AG20443 (cell line): ENCODE data around the gene ILK.
A peak's percentile ranks its signal among the peaks of the same experiment; 100 is the strongest.

Experiments used
- DNase-seq: peaks from one replicate; pipeline ENCODE4 v3.0.0; 2012; ENCODE audit warnings: low spot score, mixed read lengths

ILK gene

DNA sequence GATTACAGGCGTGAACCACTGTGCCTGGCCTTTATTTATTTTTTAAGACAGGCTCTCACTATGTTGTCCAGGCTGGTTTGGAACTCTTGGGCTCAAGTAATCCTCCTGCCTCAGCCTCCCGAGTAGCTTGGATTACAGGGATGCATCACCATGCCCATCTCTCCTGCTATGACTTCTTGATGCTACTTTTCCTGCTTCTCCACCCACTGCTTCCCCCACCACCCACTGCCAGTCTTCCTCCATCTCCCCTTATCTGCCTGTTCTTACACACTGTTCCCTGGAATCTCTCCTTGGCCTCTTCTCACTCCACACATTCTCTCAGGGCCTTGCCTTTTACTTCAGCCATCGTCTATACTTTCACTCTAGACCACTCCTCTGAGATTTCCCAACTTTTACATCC, 32.9 kb downstream of the ILK start:
- DNase-seq = no peak

DNA sequence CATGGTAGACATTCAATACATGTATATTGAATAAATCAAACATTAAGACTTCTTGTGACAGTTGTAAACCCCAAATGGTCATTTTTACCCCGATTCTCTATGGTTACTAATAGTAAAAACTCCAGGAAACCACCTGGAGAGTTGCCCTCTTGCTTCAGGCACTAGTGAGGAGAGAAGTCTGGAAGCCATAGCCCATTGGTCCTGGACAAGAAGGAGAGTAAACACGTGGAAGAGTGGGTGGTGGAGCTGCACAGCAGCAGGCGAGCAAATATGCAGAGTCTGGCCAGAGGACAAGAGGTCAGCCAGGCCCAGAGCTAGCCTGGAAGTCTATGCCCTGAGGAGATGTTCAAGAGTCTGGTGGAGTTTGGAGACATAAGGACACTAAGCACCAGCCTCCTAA, 34.3 kb downstream of the ILK start:
- DNase-seq = peak; percentile 86

GRCh38 chr11:6638429-6638828, 34.9 kb downstream of the ILK start:
- DNase-seq = no peak

DNA sequence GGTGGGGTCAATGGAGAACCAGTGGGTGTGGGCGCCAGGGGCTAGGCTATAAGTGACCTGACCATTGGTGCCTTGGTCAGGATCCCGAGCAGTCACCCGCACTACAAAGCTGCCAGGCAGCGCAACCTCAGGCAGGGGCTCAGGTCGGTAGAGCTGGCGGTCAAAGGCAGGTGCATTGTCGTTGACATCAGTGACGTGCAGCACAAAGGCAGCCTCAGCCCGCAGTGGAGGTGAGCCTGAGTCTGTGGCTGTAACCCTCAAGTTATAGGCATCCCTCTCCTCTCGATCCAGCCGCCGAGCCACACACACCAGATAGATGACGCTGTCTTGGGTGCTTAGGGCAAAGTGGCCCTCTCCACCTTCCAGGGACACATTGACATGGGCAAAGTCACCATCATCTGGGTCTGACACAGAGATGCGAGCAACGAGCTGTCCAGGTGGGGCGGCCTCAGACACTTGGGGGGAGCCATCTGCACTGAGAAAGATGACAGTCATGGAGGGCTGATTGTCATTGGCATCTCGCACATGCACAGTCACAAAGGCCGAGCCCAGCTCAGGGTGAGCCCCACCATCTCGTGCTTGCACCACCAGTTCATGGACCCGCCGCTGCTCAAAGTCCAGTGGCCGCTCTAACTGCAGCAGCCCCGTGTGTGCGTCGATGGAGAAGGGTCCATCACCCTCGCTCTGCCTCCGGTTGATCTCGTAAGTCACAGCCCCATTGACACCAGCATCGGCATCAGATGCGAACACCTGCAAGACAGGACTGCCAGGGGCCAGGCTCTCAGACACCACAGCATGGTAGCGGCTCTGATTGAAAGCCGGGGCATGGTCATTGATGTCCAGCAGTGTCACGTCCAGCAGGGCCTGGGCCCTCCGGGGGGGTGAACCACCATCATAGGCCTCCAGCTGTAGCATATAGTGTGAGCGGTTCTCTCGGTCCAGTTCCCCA, 36.7 kb downstream of the ILK start:
- DNase-seq = no peak

DNA sequence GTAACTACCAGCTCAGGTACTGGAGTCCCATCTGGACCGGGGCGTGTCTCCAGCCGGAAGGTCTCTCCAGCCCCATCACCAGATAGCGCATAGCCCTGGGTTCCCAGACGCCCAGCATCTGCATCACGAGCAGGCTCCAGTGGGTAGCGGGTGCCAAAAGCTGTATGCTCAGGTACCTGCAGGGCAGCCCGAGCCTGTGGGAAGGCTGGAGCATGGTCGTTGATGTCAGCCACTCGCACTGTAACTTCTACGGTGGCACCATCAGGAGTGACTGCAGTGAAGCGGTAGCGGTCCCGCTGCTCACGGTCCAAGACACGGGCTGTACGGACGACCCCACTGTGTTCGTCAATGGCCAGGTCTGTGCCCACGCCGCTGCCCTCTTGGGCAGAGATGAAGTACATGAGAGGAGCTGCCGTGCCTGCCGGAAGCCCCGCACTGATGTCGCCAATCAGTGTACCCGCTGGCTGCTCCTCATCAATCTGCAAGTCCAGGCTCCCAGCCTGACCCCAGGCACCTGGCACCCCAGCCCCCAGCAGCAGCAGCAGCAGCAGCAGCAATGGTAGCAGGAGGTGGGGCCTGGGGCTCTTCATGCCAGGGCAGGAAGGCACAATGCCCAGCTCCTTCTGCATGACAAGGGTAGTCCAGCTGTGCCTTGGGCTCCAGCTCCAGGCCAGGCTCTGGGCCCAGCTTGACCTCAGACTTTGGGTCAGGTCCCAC, 37.6 kb downstream of the ILK start:
- no peak for DNase-seq

DNA sequence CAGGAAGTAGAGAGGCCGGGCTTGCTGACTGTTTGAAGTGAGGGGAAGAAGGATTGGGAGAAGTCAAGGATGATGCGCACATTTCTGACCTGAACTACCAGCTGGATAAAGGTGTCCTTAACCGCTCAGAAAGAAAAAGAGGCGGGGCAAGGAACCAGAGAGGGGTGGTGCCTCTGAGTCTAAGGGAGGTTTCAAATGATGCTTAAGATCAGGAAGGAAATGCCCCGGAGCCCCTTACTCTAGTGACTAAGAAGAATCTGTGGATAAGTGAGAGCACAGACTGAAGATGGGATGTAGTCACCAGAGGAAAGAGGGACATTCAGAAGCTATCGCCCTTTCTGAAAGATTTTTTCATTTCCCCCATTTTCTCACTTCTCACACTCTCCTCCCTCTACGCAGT, 39.4 kb downstream of the ILK start:
- DNase-seq = no peak

- peak; percentile 85 for DNase-seq
Measured at GRCh38 chr11:6646071-6646470, 42.5 kb downstream of the ILK start.

DNA sequence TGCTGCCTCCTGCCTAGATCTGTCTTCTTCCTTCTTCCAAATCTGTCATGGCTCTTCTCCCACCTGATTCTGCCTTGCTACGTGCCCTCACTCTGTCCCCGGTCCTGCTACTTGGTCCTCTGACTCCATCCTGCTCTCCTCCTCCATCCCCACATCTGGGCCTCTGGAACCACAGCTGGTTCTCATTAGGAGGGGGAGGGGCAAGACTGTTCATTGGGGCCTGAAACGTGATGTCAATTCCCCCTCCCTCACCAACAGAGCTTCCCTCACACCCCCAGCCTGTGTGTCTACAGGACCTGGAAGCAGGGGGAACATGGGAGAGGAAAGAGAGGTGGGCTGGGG, 43.0 kb downstream of the ILK start:
- DNase-seq = peak; percentile 72

DNA sequence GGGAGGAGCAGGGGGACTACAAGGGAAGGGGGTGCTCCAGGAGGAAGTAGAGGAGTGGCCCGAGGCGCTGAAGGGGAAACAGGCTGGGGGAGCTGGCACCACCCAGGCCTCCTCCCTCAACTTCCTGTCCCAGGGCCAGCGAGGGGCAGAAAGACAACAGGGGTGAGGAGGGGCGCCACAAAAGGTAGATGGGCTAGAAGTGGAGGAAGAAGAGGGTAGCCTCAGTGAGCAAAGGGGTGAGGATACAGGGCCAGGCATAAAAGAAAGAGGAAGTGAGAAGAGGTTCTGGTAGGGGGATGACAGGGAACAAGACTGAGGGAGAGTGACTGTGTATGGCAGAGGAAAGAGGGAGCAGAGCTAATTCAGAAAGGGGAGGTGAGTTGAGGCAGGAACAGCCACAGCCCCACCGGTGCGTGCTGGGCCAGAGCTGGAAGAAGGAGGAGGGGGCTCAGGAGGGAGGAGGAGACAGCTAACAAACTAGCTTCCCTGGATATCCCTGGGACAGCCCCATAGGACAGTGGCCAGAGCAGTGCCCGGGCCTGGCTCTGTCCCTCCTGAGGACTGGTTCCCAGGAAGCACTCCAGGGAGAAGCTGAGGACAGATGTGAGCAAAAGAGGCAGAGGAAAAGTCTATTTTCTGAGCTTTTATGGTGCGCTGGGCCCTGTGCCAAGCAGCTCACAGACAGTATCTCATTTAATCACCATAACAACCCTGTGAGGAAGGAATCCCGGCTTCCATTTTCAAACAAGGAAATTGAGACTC, 43.5 kb downstream of the ILK start:
- DNase-seq = peak; percentile 42

DNA sequence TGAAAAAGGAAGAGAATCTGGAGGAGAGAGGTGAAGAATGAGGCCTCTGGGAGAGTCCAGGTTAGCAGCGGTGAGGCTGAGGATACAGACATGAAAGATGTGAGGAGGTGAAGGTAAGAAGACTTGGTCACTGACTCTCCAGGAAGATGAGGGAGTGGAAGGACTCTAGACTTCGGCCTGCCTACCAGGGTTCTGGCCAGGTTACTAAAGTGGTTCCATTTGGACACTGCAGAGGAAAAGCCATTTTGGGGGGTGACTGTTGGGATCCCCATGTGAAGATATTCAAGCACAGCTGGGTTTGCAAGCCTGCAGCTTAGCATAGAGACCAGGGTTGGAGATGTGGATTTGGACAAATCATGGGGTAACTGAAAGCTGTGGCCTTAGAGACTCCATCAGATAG, 44.3 kb downstream of the ILK start:
- no peak for DNase-seq

DNA sequence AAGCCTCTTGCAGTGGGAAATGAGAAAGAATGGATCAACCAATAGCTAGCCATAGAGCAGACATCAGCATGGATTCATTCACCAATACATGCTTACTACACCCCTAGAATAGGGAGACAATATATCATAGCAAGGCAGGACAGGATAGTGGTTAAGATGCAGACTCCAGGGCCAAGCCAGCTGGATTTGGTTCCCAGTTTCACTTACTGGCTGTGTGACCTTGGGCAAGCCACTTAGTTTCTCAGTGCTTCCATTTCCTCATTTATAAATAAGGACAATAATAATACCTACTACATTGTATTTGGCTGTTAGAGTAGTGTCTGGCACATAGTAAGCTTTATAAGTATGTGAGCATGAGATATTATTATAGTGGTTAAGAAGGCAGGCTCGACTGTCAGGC, 44.9 kb downstream of the ILK start:
- no peak for DNase-seq

DNA sequence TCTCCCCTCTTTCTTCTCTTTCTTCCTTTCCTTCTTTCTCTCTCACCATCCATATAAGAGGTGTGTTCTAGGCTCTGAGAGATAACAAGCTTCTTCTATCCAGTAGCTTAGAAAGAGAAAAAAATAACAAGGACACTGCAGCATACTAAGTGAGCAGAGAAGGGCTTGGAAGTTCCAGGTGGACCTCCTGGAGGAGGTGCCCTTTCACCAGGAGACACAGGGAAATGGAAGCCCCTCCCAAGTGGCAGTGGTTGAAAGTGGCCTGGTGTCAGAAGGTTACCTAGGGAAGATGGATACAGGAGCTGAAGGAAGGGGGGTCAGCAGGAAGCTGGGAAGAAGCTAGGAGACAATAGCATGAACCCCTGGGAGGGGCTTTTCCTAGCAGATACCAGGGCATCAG, 46.5 kb downstream of the ILK start:
- no peak for DNase-seq

GRCh38 chr11:6650980-6651379, 47.4 kb downstream of the ILK start:
- DNase-seq = no peak

- no peak for DNase-seq
Measured at GRCh38 chr11:6652182-6652581, 48.6 kb downstream of the ILK start.

GRCh38 chr11:6653097-6653496, 49.5 kb downstream of the ILK start:
- no peak for DNase-seq

GRCh38 chr11:6653656-6654055, 50.1 kb downstream of the ILK start:
- DNase-seq = no peak

- no peak for DNase-seq
Measured at GRCh38 chr11:6654281-6655019, 50.9 kb downstream of the ILK start.

GRCh38 chr11:6655020-6655789, 51.6 kb downstream of the ILK start:
- peak; percentile 61 for DNase-seq

DNA sequence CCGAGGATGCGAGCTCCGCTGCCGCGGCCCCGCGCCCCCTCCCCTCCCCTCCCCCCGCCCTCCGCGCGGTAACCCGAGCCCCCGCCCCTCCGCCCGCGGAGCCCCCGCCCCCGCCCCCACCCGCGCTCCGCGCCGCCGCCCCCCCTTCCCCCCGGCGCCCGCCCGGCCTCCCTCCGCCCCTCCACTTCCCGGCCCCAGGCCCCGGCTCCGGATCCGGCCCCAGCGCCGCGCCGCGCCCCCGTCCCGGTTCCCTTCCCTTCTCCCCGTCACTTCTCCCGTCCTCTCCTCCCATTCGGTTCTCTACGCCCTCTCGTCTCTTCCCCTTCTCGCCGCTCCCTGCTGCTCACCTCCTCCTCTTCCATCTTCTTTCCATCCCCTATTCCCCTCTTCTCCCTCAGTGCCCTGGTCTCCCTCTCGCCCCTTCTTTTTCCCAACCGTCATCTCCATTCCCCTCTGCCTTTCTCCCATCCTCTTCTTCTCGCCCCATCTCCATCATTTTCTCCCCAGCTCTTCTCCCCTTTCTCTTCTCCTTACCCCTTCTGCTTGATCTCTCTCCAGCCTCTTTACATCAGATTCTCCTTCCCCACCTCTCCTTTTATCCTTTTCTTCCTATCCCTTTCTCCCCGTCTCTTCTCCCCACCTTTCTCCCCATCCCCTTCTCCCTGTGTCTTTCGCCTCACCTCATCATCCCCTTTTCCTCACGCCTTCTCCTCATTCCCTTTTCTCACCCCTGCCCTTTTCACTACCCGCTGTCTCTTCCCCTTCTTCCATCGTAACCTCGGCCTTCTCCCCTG, 52.4 kb downstream of the ILK start, which contains the start of gene DCHS1:
DCHS1 (minus strand) TSS at position 20 of the 794 bp plus-strand sequence. CDS start 14,196 bp downstream, outside the sequence.
- DNase-seq = peak; percentile 62

DNA sequence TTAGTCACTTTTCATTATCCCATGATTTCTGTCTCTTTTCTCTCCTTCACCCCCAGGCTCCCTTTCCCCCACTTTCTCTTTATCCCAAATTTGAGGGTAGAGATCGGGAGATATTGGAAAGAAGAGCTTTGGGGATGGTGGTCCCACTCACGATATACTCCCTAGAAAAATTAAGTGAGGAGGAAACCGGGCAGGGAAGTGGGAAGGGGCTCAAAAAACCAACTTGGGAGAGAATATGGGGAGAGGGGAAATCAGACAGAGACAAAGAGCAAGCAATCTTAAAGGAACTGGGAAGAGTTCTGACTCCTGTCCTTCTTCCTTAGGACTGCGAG, 53.0 kb downstream of the ILK start:
- DNase-seq = no peak
